NCI-H1436 (cell line): ENCODE data around the gene TTC4.

Experiments used
- DNase-seq: peaks from one replicate; lab custom pipeline; 2025; lab: John Stamatoyannopoulos, UW

The TTC4 gene

GRCh38 chr1:54784066-54784465 lies 68.4 kb downstream of the TTC4 start:
- no peak for DNase-seq

DNA sequence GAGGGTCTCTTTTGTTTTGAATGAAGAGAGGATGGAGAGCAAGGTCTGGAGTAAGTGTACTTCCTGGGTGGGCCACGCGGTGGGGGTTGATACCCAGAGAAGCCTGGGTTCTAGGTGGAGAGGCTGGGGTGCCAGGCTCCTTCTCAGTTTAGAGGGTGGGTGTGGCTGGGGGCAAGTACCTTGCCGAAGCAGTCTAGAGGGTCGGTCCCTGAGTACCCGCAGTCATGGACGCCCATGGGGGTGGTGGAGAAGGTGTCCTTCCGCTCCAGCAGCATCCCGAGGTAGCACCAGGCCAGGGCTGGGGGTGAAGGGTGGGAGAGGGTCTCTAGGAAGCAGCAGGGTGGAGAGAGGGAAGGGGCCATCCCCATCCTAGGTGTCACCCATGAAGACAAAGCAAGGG lies 71.1 kb downstream of the TTC4 start:
- DNase-seq, result no peak

- DNase-seq, result no peak
These were observed 71.9 kb downstream of the TTC4 start for GRCh38 chr1:54787604-54788003.

DNA sequence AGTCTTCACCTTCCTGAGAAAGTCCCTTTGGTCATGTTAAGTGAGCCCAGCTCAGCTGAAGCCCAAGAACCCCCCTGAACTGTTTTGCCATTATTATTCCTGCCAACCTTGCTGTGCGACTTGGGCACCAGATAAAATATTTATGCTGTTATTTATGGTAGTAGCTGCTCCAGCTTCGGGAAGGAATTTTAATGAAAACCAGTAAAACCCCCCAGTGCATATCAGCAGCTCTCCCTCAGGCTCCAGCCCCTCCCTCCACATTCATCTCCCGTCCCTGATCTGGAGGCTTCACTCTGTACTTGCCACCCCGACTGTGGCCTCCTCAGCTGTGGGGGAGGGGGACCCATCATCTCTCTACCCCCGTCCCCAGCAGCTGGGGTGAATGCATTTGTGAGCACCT lies 72.8 kb downstream of the TTC4 start:
- DNase-seq, result no peak

DNA sequence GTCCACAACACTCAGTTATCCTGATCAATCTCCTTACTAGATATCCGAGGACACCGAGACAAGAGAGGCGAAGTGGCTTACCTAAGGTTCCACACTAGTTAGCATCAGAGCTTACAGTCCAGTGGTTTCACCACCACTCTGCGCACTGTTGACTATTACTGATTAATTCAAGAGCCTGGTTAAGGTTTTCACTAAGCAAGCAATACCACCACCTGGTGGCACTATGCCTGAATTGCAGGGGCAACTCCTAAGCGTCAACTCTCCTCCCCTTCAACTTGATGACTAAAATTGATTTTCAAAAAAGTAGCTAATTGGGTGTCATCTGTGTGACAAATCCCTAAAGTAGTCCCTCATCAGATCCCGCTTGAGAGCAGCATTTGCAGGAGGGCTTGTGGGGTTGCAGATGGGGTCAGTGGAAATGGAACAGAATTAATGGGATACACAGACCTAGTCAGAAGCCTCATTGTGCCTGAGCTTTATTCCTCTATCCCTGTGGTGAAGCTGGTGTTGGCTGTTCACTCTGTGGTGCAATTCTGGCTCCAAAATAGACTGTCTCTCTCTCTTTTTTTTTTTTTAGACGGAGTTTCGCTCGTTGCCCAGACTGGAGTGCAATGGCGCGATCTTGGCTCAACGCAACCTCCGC lies 76.3 kb downstream of the TTC4 start:
- no peak for DNase-seq
